B cell (primary cell): Measurements from ENCODE around the gene NAV2.

Experiments used
- EZH2 ChIP-seq: IDR thresholded peaks from 2 replicates; pipeline ENCODE4 v1.6.1; 2012; ENCODE audit warnings: borderline replicate concordance, low read depth, mild to moderate bottlenecking, moderate library complexity, low read length; ENCODE audit not compliant: insufficient read depth, poor library complexity, severe bottlenecking
- TF ChIP-seq, protein P1 (sequence below): fragments of 200-600 bp; IDR thresholded peaks from one replicate; pipeline ENCODE4 v1.8.0; 2022; ENCODE audit warnings: antibody characterized with exemption, mild to moderate bottlenecking

DNA sequence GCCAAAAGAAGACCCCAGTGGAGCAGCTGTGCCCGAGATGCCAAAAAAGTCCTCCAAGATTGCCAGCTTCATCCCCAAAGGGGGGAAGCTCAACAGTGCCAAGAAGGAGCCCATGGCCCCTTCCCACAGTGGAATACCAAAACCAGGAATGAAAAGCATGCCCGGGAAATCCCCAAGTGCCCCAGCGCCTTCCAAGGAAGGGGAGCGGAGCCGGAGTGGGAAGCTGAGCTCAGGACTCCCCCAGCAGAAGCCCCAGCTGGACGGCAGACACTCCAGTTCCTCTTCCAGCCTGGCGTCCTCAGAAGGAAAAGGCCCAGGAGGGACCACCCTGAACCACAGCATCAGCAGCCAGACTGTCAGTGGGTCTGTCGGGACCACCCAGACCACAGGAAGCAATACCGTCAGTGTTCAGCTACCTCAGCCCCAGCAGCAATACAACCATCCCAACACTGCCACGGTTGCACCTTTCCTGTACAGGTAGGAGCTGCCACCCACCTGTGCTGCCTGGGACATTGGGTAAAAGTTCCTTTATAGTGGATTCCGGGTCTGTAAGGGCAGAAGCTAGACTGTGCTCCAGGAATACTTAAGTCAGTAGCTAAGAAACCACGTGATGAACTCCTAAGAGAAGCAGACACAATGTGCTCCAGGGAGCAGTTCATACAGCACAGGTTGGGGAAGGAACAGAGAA, 221.3 kb downstream of the NAV2 start:
- TF ChIP-seq, protein P1, sequence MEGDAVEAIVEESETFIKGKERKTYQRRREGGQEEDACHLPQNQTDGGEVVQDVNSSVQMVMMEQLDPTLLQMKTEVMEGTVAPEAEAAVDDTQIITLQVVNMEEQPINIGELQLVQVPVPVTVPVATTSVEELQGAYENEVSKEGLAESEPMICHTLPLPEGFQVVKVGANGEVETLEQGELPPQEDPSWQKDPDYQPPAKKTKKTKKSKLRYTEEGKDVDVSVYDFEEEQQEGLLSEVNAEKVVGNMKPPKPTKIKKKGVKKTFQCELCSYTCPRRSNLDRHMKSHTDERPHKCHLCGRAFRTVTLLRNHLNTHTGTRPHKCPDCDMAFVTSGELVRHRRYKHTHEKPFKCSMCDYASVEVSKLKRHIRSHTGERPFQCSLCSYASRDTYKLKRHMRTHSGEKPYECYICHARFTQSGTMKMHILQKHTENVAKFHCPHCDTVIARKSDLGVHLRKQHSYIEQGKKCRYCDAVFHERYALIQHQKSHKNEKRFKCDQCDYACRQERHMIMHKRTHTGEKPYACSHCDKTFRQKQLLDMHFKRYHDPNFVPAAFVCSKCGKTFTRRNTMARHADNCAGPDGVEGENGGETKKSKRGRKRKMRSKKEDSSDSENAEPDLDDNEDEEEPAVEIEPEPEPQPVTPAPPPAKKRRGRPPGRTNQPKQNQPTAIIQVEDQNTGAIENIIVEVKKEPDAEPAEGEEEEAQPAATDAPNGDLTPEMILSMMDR: no peak
- TF ChIP-seq EZH2: no peak
